ENCODE results near the gene OSBPL9. TPM values are rescaled to one million over a fixed set of nuclear protein-coding genes. Genes with fewer than 3 reads are reported as not detected.
A peak's percentile ranks its signal among the peaks of the same experiment; 100 is the strongest.
"Not testable (repeated sequence)": the region's sequence is repeated elsewhere in the genome, so short reads cannot be mapped to it uniquely, and the experiment has no call there.

The OSBPL9 gene
- polyA plus RNA-seq, 12 donors, result 37.7 to 88.9 (median 63.5) TPM; not detected in 1

DNA sequence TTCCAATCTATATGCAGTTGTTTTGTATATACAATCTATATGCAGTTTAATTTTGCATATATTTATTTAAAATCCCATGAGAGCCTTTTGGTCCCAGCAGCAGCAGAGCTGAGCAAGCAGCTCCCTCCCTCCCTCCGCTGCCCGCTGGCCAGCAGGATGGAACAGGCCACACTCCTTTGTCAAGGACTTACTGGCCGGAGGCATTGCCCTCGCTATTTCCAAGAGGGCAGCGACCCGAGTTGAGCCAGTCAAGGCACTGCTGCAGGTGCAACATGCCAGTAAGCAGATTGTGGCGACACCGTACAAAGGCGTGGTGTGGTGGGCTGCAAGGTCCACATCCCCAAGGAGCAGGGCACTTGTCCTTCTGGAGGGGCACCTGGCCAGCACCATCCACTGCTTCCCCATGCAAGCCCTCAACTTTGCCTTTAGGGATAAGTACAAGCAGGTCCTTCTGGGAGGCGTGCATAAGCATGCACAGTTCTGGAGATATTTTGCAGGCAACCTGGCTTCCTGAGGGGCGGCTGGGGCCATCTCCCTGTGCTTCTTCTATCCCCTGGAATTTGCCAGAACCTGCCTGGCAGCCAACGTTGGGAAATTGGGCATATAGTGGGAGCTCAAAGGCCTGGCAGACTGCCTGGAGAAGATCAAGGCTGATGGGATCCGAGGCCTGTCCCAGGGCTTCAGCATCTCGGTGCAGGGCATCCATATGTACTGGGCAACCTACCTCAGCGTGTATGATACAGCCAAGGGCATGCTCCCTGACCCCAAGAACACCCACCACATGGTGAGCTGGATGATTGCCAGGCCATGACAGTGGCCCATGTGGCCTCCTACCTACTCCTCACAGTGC, 92.2 kb downstream of the OSBPL9 start:
- DNase-seq, result no peak

GRCh38 chr1:51709951-51710350, 93.1 kb downstream of the OSBPL9 start:
- DNase-seq, result no peak

DNA sequence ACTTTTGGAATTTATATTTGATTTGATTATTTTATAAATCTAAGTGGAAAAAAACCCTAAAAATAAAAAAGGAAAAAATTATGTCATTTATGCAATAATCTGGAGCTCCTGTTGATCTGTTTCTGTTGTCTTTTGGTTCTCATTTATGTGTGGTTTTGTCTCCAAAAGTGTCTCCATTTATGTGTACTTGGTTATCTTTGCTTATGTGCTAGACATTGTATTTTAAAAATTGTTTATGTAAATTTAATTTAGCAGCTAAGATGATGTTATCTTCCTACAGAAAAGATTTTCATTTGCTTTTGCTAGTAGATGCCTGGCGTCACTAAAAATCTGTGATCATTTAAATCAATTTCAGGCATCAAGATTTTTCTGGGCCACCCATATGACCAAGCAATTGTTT, 95.7 kb downstream of the OSBPL9 start:
- DNase-seq, result no peak

DNA sequence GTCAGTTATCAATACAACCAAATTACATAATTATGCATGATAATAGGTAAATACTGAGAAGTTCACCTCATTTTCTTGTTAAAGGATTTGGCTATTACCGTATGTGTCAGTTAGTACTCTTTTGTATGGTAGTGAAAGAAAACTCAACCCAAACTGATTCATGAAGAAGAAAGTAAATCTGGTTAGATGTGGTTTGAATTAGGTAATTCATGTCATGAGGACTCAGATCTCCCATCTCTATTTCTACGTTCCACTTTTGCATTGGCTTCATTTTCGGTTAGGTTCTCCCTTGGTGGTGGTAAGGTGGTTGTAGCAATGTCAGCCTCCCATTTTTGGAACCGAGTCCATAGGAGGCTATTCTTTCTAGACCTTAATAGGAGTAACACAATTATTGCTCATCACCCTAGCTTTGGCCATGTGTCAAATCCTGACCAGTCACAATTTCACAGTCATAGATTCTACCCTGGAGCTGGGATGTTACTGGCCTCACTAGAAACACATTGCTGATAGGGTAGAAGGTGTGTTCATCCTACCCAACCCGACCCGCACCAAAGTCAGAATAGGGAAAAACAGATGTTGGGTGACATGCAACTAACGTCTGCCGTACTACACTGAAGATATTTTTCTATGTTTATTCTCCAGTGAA, 97.6 kb downstream of the OSBPL9 start:
- DNase-seq, result no peak

GRCh38 chr1:51715369-51715768, 98.5 kb downstream of the OSBPL9 start:
- DNase-seq, result no peak

DNA sequence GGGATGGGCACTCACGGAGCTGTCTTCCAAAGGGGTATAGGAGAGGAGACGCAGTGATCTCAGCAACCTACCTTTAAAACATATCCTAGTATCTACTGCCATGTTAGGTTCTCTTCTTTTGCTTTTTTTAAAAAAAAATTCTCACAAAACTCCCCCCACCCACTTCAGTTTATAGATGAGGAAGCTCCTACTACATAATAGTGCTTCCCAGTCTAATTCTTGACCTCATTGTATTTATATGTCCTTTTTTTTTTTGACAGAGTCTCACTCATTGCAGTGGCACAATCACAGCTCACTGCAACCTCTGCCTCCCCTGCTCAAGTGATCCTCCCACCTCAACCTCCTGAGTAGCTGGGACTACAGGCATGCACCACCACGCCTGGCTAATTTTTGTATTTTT, 99.9 kb downstream of the OSBPL9 start:
- DNase-seq, result no peak

DNA sequence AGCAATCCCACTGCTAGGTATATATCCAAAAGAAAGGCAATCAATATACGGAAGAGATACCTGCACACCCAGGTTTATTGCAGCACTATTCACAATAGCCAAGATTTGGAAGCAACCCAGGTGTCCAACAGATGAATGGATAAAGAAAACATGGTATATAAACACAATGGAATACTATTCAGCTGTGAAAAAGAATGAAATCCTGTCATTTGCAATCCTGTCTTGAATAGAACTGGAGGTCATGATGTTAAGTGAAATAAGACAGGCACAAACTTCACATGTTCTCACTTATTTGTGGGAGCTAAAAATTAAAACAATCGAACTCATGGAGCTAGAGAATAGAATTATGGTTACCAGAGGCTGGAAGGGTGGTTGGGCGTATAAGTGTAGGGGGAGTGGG, 101.0 kb downstream of the OSBPL9 start:
- DNase-seq, result no peak

- no peak for DNase-seq
Observed at GRCh38 chr1:51719146-51719545, 102.3 kb downstream of the OSBPL9 start.

GRCh38 chr1:51724797-51725196, 107.9 kb downstream of the OSBPL9 start:
- DNase-seq, result no peak

DNA sequence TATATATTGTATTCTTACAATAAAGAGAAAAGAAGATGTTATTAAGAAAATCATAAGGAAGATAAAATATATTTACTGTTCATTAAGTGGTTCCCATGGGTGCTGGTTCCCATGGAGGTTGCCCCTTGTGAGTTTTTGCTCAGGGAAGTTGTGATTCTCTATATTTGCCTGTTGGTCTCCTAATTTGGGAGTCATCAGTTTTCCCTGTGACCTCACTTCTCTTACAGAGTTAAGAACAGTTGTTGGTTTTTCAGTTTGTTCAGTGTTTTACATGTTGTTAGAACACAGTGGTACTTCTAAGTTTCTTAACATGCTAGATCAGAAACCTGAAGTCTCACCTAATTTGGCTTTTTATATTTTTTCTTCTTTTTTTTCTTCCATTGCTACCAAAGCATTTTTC, 109.2 kb downstream of the OSBPL9 start:
- DNase-seq, result no peak

- DNase-seq, result no peak
Observed at GRCh38 chr1:51726544-51727225, 109.8 kb downstream of the OSBPL9 start.

GRCh38 chr1:51727366-51727765, 110.5 kb downstream of the OSBPL9 start:
- no peak for DNase-seq

DNA sequence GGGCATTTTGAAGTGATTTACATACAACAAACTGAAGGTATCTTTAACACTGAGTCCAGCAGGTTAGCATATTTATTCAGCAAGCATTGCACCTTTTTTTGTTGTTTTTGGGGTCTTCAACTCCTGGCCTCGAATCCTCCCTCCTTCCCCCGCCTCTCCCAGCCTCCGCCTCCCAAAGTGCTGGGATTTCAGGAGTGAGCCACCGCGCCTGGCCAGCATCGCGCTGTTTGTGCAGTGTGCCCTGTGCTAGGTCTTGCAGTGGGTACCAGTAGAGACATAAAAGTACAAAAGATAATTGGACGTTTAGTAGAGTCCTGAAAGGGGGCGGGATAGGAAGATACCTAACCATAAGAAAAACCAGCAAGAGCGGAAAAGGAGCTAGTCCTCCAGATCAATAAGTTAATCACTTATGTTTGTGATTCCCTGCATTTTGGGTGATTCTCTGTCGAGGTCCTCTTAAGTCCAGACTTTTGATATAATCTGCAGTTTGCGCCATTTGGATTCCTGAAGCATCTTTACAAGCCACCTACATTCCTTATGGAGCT, 111.8 kb downstream of the OSBPL9 start:
- DNase-seq, result no peak

DNA sequence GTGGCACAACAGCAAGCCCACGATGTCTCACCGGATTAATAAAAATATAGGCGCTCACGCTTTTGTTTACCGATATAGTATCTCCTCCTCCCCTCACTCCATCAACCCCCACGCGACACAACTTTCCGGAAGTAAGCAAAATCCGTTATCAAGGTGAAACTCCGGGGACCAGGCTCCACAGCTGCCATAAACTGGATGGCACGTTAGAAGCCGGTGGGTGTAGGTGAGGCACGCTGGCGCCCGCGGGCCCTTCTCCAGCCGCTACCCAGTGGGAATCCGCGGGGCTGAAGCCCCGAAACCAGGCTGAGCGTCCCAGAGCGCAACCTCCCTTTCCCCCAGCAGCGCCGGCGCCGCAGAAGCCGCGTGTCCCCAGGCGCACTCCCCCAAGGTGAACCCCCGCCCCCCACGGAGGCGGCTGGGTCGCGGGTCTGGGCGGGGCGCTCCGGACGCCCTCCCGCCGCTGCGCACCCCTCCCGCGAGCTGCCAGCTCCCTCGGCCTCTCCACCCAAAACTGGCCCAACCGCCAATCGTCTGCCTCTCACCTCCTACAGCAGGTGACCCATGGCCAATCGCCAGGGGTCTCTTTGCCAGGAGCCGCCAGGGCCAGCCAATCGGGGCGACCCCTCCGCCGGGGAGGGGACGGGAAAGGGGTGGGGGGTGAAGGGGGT, 112.4 kb downstream of the OSBPL9 start:
- peak; percentile 50 for DNase-seq

- peak; percentile 15 for DNase-seq
Observed at GRCh38 chr1:51729824-51730301, 113.0 kb downstream of the OSBPL9 start.

GRCh38 chr1:51731998-51732397, 115.1 kb downstream of the OSBPL9 start:
- no peak for DNase-seq

DNA sequence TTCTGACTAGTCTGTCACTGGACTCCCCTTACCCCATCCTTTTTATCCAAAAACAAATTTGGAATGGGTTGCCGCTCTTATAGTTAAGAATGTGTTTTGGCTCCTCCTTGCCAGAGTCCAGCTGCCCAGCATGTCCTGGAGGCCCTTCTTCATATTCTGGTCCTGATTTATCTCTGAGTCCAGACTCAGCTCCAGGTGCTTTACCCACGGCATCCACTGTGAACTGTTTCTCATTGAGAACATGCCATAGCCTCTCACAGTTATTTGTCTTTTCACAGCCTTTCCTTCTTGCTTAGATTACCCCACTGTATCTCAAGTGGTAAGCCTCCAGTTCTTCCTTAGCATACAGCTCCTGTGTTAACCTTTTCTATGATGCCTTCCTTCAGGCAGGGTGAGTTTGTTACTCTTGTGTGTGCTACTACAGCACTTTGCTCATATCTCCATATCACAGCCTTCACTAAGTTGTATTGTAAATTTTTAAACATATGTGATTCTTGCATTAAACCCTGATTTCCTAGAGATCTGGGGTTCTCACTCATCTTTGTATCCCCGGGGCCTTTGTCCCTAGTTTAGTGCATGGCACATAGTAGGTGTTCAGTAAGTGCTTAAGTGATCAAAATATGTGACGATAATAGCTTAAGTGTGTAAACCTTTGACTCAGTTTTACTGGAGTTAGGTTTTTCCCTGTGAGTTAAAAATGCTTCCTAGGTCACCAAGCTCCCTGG, 116.0 kb downstream of the OSBPL9 start:
- DNase-seq, result no peak

DNA sequence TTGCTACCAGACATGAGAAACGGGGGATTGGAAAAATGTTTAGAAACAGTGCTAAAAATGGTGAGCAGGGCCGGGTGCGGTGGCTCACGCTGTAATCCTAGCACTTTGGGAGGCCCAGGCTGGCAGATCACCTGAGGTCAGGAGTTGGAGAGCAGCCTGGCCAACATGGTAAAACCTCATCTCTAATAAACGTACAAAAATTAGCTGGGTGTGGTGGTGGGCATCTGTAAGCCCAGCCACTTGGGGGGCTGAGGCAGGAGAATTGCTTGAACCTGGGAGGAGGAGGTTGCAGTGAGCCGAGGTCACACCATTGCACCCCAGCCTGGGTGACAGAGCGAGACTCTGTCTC, 116.5 kb downstream of the OSBPL9 start:
- not testable (repeated sequence) for DNase-seq

DNA sequence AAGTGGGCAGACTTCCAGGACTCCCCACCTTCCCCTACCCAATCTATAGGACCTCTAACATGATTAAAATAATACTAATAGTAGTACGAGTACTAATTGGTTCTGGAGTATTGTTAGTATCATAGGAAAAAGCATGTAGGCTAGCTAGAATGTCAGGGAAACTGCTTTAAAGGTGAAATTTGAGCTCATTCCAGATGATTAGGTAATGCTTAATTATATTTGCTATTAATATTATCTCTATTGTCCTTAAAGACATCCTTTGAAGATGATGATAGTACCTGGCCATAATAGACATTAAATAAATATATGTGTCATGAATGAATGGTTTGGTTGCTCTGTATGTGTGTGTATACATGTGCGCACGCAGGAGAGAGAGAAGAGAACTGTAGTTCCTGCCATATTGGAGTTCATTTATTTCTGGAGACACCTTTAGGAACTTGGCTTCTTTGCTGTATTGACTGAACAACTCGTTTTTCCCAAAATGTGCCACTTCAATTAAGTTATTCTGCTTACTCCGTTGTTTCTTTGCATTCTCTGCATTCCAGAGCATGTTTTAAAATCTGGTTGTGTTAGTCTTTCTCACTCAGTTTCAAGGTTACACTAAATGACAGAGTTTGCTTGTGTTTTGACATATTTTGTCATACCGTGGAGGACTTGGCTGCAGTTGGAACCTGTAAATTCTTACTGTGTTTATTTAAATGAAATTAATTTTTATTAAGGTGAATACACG, 117.1 kb downstream of the OSBPL9 start:
- no peak for DNase-seq
